Left renal cortex interstitium (tissue), 4 donors: ENCODE data around the gene ALK. TPM values are rescaled to one million over a fixed set of nuclear protein-coding genes. Genes with fewer than 3 reads are reported as not detected.

Source experiments
- DNase-seq, 4 donors: peaks; one replicate each; pipeline ENCODE4 v3.0.0-alpha.2; 2013; ENCODE audit warnings: low read depth in 4 of 4, low spot score in 2 of 4, missing footprints in 1 of 4
- polyA plus RNA-seq, 4 donors: library from polyadenylated mRNA; unstranded; fragments of 120-200 nt; gene quantifications; one replicate each; pipeline ENCODE4 v1.2.1, GENCODE V29; 2013; ENCODE audit not compliant: insufficient read length in 4 of 4

The ALK gene
- polyA plus RNA-seq, 4 donors: 0.24 to 0.68 (median 0.31) TPM

- DNase-seq: peak in 2 of 4 donors; percentile 18 to 55
Observed at GRCh38 chr2:29196792-29197788, 724.3 kb downstream of the ALK start.

DNA sequence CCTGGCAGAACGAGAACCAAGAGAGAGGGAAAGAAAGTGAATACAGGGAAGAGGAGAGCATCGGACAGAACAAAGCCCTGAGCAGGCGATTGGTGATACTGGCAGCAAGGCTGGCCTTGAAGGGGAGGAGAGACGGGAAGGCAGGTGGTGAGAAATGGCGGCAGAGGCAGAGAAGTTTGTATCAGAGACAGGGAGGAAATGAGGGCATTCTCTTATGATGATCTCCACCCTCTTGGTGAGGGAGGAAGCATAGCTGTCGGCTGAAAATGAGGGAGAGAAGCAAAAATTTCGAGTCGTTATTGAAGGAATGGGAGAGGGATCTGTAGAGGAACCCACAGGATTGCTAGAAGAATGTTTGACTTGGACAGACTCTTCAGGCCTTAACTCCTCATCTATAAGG lies 725.6 kb downstream of the ALK start:
- DNase-seq: no peak

DNA sequence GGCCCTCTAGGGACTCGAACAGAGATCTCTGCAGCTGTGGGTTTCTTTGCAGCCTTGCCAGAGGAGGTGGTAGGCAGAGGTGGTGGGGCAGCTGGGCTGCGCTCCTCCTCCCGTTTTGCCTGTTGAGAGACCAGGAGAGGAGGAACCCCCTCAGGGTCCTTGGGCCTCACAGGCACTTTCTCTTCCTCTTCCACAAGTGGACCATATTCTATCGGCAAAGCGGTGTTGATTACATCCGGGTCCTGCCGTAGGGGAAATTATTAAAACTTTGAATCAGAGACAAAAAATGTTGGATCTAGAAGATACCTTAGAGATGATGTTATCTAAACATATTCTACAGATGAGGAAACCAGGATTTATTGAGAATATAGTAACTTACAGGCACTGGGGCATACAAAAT lies 727.7 kb downstream of the ALK start:
- DNase-seq: no peak

DNA sequence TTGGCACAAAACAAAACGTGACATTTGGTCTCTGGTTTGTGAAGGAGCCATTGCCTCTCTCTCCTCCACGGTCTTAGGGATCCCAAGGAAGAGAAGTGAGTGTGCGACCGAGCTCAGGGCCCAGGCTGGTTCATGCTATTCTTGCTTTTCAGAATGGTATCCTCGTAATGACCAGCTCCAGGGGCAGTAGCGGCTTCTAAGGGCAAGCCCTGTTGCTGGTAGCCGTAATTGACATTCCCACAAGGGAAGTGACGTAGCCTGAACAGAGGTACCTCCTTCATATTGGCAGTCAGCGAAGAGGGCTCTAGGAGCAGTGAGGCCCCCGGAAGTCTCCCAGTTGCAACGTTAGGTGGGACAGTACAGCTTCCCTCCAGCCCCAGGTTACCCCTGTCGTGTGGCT lies 728.3 kb downstream of the ALK start:
- no peak for DNase-seq

DNA sequence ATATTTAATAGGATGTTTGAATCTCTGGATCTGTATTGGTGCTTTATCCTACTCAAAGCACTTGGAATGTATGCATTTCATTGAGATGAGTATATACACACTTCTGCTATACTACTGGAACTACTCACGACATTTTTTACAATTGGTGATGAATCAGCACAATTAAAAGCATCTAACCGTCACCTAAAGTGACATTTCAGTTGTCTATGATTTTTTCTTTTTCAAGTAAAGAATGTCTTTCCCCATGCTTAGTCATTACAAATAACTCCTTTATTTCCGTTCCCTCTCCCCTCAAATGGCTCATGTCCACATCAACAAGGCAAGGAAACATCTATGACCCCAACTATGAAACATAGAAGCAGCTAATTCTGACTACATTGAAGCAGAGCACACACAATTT lies 728.9 kb downstream of the ALK start:
- DNase-seq: no peak

DNA sequence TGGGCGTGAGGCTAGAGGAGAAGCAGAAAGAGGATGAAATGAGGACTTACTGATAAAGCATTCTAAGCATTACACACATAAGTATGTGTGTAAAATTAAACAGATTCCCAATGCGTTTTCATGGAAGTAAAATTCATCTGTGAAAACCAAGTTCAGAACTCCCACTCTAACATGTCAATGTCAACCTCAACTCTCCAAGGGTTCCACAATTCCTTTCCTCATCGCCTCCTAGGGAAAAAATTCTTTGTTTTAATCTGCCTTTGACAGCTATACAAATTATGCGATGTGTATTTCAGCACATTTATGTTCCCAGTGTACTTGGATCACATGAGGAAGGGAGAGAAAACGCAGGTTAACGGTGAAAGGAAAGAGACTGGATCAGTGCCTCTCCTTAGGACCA lies 729.6 kb downstream of the ALK start:
- no peak for DNase-seq

DNA sequence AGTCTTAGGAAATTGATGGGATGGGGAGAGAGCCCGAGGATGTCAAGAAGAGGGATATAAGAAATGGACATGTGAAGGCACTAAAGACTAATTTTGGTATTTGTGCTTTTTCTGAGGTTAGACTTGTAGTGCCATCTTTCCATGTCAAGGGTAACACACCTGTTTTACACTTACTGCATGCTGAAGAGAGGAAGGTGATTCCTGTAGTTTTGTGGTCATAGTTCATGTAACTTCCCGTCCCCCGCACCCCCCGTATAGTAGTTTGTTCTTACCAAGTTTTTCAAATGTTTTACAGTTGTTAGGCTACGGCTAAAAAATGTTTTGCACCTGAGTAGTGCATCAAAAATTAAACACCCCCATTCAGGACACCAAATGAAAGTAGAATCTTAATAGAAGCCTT lies 732.3 kb downstream of the ALK start:
- no peak for DNase-seq

GRCh38 chr2:29187926-29188325 lies 733.5 kb downstream of the ALK start:
- DNase-seq: no peak

DNA sequence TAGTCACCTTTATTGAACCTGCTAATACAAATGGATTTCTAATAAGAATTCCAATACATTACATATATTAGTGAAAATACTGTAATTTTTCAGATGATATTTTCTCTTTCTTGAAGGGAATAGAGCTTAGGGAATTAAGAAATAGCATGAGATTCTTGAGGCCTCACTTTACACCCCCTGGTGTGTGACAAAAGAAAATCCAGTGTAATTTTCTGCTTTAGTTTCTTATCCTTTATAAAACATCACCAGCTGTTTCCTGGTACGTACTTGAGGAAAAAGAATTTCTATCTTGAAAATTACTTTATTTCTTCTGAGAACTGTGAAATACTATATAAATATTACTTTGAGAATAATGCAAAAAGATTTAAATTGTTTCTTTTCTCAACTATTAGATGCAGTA lies 734.6 kb downstream of the ALK start:
- DNase-seq: no peak

DNA sequence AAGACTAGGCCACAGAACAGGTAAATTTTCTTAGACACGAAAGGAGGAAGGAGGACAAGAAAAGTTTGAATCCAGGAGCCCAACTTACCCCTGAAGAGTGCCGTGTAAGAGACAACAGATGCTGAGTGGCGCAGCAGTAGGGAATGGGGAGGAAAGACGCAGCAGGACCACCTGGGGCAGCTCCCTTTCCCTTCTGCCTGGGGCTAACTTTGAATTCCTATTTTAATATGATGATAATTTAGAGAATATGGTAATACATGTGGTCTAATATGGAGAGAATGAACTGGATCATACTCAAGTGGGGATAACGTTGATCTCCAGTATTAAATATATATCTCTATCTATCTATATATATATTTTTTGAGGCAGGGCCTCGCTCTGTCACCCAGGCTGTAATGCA lies 736.9 kb downstream of the ALK start:
- DNase-seq: no peak

DNA sequence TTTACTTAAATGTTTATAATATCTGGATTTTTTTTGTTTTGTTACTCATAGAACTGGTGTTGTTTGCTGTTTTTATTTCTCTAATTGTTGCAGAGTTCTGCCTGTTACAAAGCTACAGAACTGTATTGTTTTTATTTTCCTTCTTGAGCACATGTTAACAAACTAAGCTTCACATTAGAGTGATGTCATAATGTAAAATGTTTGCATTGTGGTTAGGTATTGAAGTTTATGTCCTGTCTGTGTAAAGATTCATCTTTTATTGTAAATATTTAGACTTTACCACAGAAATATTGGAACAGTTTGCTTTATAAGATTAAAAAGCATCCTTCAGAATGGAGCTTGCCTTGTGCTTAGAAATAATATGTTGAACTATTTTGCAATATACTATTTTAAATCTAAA lies 738.5 kb downstream of the ALK start:
- no peak for DNase-seq

DNA sequence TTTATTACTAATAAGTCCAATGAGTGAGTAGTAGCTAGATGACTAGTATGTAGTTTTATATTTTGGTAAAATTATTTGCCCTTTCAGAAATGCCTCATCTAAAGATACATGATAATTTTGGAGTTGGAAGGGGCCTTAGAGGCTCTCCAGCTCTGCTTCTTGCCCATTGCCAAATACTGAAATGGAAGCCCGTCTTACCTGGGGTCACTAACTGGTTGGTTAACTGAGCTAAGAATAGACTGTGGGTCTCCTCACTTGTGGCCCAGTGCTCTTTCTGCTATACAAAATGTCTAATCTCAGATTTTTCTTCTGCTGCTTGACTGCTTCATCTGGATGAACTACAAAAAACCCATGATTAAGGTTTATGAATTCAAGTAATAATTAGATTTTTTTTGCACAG lies 739.1 kb downstream of the ALK start:
- DNase-seq: no peak

DNA sequence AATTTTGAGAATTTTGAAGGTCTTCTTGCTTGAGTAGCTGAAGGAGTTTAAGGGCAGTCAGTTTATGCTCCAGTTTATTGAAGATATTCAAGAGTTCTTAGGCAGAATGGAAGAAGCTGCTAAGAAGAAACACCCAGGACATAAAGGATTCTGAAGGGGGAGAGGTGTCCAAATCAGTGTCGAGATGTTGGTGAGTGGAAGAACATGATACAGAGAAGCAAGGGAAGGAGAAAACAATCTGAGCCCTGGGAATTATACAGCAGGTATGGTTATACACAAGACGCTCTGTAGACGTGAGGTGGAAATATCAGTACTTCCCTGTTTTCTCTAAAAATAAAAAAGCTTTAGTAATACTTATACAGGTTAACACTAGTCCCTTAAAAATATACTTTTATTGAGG lies 746.0 kb downstream of the ALK start:
- no peak for DNase-seq

DNA sequence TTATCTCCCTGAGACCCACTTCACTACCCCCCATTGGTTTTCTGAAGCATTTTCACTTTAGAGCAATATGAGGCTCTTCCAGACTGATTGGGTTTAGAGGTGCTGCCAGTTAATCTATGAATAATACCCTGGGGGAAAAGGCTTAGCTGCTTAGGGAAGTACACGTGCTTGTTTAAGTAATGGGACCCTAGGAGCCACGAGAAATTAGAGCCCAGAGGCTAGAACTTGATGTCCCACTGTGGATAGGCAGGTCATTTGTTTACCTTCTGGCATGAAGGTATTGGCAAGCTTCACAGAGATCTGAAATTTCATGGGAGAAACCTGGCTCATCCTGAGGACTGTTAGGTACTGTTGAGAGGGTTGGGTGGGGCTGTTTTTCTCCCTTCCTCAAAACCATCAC lies 746.4 kb downstream of the ALK start:
- DNase-seq: no peak

GRCh38 chr2:29166242-29167039 lies 754.9 kb downstream of the ALK start:
- no peak for DNase-seq

DNA sequence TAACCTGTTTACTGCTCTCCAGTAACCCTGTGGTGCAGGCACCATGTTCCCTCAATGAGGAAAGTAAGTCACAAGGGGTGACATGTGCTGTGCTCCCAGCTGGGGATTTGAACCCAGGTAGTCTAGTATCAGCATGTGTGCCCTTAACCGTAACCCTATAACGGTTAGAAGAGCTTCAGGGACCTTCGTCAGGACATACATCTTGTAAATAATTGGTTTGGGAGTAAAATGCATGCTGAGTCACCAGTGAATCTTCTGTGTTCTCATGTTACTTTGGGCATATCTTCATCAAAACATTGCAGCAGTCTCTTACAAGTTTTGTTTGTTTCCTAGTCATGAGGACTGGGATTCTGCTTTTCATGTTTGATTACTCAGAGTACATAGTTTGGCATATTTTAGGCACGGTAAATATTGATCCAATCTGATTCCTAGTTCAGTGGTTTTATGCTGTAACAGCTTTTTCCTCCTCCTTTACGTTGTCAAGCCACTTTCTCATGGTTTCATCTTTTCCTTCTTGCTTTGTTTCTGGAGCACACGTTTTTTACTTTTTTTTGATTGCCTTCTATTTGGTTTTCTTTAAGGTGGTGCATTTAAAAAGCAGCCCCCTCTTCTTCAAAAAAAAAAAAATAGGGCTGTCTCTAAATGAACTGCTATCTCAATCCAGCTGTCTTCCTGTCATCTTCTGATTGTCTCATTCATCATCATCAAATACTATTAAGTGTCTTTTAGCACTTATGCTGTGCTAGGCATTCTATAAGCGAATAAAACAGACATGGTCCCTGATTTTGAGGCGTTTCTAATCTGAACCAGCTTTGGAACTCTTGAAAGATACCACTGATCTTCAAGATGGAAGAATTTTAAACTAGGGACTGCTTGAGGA lies 755.8 kb downstream of the ALK start:
- DNase-seq: peak in 2 of 4 donors; percentile 19 to 23

- no peak for DNase-seq
Observed at GRCh38 chr2:29164091-29164846, 757.1 kb downstream of the ALK start.

DNA sequence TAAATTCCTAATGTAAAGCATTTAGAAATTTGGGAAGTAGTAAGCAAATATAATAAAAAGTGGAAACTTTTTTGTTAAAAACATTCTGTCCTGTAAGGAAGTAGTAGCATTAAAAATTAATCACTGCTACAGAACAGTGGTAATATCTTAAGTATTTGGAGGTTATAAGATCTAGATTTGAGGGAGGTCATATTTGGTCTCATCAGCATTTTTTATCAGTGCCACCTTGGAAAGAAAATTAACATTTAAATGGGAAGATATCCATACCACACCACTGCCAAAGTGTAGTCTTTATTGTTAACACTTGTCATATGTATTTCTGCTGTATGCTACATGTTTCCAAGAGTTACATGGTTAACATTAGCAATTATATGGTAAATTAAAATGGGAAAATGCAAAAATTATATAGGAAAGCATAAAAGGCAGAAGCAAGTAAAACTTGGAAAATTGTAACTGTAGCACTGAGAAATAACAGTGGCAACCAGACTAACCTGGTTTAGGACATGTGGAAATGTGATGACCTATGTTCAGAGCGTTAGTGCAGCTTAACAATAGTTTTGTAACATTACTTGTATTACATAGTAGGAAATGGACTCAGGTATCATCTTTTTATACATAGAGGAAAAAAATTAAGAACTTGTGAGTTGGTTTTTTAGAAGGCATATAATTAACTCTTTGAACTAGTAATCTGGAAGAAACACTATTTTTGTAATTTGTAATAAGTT lies 759.0 kb downstream of the ALK start:
- no peak for DNase-seq

GRCh38 chr2:29160184-29160583 lies 761.2 kb downstream of the ALK start:
- no peak for DNase-seq
